Activated T-cell treated with anti-CD3 and anti-CD28 coated beads, Interleukin-2, amount 50 U/mL, for 1 hour (primary cell): ENCODE measurements around the gene NEK9.
"Not testable (repeated sequence)": the region's sequence is repeated elsewhere in the genome, so short reads cannot be mapped to it uniquely, and the experiment has no call there.

Source experiments
- DNase-seq: peaks from one replicate; pipeline ENCODE4 v3.0.0-alpha.2; 2020

Gene NEK9

DNA sequence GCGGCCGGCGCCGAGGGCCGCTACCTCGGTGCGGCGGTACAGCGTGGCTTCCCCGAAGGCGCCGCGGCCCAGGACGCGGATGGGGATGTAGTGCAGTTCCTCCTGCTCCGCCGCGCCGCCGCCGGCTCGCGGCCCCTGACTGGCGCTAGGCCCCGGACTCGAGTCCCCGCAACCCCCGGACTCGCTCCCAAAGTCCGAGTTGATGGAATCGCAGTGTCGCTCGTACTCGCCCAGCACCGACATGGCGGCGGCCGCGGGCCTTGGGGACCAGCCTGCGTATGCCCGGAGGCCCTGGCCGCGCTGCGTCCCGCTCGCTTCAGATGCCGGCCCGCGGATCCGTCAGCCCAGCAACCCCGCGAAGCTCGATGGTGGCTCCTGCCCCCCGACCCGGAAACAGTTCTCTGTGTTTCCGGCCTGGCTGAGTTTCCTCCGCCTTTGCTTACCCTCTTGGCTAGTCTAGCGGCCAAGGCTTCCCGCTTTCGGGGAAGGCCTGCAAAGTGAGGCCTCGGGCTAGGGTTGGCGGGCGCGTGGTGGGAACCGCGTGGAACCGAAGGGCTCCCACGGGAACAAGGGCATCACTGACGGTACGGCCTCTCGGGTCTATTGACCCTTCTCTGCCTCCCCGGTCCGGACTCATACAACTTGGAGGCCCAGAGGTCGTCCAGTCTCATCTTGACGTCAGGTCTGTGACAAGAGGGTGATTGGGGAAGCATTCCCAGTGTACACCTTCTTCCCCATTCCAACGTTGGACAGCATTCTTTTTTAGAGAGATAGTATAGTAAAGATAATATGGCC lies at the start of gene NEK9:
Gene NEK9, minus strand, starts transcription at position 370 of the 795 bp plus-strand sequence. Its CDS starts 127 bp downstream, at position 243.
- DNase-seq, result peak; percentile 89

DNA sequence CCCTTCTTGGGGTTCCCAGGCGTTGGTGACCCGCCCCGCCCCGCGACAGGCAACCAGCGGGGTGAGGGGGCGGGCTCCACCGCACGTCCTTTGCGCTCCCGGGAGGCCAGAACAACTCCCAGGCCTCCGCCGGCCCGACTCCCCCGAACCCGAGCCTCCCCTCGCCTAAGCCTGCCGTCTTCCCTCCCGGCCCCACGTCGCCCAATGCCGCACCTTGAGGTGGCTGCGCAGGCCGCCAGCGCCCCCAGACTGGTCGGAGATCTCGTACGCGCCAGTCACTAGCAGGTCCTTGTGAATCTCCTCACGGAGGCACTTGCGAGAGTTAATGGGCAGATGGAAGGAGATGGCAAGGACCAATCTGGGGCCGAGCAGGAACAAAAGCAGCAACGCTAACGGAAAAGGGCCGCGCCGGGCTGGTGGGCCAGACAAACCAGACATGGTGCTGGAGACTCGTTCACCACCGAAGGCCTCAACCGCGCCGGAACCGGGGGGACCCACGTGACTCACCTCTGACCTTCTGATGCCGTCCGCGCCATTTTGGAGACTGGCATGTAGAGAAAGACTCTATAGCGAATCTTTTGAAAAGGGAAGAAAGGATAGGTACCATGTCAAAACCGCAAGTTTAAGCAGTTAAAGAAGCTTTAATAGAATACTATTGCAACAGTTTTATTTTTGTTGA lies 49.4 kb upstream of the NEK9 start, which contains the start of gene TMED10:
Gene TMED10, minus strand, starts transcription at position 471 of the 679 bp plus-strand sequence. Its CDS starts 33 bp downstream, at position 438.
- peak; percentile 92 for DNase-seq

DNA sequence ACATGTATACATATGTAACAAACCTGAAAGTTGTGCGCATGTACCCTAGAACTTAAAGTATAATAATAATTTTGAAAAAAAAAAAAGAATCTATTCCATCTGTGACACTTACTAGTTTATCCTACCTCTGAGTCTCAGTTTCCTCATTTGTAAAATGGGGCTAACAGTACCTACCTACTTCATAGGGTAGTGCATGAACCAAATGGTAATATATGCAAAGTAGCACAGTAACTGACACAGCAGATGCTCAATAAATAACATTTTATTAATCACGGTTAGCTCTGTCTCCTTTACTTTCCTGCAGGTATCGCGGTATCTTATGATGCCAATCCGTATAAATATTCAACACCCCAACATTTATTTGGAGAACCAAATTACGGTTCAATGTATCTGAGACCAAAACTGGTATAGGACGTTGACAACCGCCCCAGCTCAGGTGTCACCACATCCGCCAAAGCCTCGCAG lies 48.9 kb upstream of the NEK9 start:
- no peak for DNase-seq

DNA sequence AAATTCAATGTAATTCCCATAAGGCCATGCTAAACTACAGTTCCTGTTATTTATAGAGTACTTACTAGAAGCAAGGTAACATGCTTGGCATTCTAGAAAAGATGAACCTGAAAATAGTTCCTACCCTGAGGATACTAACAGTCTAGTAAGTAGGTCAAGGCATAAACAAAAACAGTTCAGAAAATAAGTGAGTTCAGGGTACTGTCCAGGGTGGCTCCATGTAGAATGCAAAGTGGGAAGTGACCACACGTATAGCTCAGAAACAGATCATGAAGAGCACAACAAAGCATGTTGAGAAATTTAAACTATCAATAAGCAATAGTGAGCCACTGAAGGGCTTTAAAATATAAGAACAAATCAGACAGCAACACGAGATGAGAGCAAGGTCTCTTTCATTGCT lies 47.2 kb upstream of the NEK9 start:
- DNase-seq, result no peak

DNA sequence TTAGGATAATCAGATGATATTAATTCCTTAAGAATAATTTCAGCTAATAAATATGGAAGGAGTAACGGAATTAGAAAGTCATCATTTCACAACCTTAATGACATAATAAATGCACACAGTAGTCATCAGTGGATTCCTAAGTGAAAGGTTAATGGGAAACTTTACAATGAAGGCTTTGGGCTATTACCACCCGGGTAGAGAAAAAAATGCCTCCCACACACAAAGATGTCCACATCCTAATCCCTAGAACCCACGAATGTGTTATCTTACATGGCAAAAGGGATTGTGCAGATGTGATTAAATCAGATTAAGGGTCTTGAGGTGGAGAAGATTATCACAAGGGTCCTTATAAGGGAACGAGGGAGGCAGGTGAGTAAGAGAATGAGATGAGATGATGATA lies 43.9 kb upstream of the NEK9 start:
- no peak for DNase-seq

DNA sequence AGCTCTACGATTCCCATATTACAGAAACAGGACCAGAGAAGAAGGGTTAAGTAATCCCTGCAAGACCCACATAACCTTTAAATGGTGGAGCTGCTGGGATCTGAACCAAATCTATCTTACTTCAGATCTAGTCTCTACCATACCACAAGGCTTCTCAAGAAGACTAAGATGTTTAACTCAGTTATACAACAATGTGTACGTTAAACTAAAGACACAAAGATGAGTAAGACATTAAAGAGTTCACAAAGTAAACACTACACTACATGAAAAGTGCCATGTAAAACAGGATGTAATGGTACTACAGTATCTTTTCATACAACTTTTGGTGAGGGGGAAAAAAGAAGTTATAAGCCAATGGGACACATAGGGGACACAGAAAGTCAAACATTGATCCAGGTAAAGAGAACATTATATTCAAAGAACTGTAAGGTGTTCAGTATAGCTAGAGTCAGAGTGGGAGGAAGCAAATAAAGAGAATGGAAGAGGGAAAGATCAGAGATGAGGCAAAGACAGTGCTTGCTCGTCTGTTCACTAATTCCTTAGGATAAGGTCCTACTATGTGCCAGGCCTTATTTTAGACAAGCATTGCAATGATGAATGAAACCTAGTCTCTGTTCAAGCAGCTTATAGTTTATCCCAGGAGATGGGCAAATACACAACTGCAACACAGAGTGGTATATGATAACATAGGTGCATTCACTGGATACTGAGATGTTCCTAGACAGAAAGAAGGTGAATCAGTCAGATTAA lies 41.9 kb upstream of the NEK9 start:
- DNase-seq, result no peak

DNA sequence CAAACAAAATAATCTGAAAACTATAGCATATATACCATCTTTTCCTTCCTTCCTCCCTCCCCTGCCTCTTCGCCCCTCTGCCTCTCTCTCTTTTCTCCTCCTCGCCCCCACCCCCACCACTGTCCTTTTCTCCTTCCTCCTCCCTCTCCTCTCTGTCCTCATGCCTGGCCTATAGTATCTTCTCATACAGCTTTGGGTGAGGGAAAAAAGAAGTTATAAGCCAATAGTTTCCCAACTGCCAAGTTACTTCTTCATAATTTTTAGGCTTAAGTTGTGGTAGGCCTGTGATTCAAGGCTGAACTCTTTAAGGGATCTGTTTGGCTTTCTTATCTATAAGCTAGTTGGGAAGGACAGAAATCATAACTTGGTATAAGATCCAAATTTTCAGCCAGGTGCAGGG lies 40.5 kb upstream of the NEK9 start:
- DNase-seq, result no peak

DNA sequence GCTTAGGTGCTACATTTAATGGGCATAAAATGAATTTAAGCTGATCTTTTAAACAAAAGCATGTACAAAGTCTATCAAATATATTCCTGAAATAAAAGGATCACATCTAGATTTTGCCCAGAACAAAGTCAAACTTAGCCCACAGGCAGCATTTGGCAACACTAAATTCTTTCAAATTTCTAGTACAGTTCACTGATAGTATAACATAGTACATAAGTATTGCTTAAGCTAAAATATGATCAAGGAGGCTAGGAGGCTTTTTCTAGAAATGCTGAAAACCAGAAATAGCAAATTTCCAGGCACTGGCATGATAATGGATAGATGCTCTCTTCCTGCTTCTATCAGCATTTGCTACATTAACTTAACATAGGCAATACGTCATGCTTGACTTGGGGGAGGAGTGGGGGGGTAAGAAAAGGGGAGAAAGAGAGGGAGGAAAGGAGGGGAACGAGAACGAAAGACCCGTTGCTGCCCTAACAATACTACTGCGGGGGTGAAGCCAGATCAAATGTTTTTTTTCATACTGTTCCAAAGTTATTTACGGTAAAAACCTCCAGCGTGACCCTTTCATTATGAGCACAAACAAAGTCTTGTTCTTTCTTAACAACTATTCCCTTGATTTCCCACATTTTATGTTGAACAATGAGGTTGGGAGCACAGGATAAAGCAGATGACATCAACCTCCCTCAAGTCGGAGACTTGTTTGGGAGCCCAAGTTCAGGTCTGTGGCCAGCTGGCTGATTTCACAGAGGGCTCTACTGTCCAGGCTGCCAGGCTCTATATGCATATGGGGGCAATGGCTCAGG lies 38.9 kb upstream of the NEK9 start:
- no peak for DNase-seq

DNA sequence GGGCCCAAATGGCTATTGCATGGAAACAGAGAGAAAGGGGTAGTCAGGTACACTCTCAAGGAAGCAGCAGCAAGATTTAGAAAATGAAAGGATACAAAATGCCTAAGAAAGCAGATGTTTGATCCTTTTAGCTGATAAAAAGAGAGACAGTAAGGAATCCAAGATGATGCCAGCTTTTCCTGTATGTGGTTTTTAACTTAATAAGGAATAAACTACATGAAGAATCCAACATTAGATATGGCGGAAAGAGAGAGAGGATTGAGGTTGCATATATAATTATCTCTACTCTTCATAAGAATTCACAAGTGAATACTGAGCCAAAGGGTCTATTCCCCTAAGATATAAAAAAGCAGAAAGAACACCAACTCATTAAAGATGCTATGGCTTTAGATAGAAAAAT lies 38.0 kb upstream of the NEK9 start:
- no peak for DNase-seq

DNA sequence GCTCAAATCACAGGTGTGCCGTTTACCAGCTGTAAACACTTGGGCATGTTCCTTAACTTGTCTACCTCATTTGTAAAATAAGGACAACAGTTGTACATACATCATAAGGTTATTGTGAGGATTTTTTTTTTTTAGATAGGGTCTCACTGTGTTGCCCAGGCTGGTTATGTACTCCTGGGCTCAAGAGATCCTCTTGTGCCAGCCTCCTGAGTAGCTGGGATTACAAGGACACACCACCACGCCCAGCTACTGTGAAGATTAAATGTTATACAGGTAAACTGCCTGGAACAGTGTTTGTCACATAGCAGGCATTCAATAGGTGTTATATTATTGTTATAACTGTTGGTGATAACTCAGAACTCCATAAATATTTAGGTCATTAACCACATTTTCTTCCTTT lies 36.8 kb upstream of the NEK9 start:
- no peak for DNase-seq

DNA sequence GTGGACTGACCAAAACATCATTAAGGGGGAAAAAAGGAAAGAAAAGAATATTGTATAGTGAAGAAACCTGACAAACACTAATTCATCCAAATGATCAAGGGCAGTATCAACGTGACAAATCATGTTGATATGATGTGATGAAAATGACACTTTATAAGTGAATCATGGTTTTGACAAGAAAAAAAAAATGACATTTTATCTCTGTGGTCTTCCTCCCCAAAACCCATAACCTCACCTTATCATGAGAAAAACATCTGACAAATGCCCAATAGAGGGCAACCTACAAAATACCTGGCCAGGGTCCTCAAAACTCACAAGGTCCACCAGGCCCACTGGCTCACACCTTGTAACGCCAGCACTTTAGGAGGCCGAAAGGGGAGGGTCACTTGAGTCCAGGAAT lies 35.8 kb upstream of the NEK9 start:
- DNase-seq, result no peak

DNA sequence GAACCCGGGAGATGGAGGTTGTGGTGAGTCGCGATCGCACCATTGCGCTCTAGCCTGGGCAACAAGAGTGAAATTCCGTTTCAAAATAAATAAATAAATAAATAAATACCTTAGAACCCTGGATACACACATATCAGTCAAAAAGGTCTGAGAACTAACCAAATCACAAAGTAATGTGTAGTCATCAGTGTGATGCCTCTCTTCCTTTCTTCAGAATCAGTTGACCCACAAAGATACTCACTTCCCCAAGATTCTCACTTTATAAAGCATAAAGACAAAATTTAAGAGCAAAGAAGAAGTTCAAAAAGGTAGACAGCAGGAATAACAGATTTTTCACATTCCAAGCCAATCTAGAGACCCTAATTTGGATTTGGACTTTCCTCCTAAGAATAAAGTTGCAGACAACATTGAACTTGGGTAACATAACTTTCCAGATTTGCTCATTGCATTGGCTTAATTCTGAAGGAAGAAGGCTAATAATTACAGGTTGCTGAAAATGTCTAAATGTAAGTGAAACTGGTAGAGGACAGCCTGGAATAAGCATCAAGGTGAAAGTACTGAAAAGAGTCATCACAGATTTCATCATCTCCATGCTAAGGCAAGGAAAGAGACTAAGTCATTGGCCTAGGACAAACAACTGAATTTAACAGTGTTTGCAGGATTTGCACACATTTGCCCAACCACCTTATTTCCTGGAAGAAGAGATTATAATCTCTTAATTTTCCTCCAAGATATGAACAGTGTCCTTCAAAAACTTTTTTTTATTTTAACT lies 32.2 kb upstream of the NEK9 start:
- DNase-seq, result no peak

DNA sequence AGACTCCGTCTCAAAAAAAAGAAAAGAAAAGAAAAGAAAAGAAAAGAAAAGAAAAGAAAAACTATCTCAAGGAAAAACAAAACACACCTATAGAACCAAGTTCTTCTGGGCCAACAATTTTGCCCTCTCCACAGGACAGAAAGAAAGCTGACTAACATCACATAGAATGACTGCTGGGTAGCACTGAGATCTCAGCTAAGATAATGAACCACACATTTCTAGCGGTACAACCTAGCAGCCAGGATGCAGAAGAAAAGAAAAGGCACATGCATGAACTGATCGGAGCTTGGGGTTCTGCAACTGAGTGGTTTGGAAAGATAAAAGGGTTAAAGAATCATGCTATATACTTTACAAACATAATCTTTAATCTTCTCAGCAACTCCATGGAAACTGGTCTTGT lies 30.1 kb upstream of the NEK9 start:
- DNase-seq, result no peak

DNA sequence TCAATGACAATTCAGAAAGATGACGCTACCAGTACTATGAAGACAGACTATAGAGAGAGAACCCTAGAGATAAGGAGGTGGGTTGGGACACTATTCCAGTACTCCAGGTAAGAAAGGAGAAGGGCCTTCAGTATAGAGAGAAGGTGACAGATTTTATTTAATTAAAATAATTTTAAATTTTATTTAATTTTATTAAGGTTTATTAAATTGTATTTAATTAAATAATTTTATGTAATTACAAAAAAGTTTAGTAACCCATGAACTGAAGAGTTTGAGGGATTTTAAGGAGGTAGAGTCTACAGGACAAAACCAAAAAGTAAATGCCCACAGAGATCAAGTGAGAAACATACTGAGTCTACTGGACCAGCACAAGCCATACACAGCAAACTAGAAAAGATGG lies 29.3 kb upstream of the NEK9 start:
- DNase-seq, result no peak

DNA sequence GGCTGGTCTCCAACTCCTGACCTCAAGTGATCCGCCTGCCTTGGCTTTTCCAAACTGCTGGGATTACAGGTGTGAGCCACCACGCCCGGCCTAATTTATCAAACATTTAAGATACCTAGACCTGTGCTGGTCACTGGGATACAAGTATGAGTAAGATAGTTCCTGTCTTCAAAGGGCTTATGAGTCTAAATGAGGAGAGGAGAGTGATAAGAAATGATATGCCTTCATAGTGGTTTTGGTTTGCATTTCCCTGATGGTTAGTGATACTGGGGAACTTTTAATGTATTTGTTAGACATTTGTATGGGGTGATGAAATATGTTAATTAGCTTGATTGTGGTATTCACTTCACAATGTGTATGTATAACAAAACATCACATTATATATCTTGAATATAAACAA lies 28.3 kb upstream of the NEK9 start:
- no peak for DNase-seq

DNA sequence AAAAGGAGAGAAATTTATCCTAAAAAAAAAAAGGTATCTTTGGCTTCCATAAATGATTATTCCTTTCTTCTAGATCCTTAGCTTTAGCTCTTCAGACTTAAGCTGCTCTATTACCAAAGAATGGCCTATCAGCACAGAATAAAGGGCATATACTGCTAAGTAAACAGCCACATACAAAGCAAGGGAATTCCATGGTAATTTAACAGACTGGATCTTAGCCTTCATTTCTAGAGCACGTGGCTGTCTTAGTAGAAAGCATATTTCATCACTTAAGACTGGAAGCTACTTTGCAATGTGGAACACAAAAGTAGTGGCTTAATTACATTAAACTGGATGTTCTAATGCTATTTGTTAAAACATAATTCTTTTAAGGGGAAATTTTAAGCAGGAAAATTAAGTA lies 26.4 kb upstream of the NEK9 start:
- no peak for DNase-seq

DNA sequence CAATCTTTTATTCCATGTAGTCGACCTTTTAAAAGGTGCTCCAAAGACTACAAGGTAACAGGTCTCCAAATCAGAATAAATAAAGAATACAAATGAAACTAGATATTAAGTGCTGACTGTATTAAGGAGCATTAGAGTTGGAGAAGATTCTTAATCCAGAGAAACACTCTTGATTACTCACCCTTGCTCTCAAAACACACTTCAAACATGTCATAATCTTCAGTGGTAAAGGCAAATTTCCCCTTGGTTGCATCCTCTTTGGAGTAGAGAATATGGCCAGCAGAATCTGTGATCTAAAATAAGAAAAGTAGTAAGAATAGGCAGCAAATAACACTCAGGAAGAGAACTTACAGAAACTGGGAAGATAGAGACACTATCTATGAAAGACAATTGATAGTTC lies 25.0 kb upstream of the NEK9 start:
- no peak for DNase-seq

DNA sequence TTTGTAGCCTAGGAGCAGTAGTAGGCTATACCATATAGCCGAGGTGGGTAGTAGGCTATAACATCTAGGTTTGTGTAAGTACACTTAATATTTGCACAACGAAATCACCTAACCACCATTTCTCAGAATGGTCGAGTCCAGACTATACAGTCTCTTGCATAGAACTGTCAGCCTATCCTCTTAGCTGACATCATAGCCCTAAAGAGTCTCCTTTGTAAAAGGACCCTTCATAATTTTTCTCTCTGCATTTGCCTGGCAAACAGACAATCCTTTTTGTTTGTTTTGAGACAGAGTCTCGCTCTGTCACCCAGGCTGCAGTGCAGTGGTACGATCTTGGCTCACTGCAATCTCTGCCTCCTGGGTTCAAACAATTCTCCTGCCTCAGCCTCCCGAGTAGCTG lies 23.8 kb upstream of the NEK9 start:
- DNase-seq, result not testable (repeated sequence)

DNA sequence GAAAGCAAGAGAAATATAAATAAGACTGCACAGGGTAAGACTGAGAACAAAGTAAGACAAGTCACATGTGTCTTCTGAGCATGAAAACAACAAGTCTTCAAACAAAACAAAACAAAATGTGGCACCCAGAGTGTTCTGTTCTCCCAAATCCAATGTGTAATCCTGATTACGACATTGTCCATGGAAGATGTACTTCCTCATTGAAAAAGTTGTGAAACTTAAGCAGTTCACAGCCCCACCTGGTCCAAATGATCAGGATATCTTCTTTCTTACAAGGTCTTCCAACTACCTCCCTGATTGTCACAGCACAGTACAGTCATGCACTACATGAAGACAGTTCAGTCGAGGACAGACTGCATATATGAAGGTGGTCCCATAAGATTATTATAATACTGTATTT lies 23.3 kb upstream of the NEK9 start:
- DNase-seq, result no peak

DNA sequence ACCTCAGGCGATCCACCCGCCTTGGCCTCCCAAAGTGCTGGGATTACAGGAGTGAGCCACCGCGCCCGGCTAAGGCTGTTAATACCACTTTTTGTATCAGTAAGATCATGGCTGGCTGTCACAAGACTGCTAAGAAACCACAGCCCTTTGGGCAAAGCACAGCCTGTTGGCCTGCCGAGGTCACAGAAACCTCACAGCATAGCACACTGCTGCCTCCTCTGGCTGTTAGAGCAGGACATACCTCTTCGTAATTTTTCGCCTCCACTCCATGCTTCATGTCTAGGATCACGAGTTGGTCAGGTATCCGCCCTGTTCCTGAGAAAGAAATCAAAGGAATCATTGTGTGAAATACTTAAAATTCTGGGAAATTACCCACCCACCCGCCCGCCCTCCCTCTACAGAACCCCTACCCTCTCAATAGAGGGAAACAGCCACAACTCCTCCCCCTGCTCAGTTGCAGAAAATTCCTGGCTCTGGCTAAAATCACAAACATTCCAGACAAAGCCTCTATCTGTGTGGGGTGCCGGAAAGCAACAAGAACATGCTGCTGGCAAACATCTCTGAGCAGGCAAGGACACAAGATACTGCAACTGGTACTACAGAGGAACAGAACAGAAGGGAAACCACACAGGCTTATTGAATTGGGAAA lies 20.7 kb upstream of the NEK9 start:
- DNase-seq, result no peak

DNA sequence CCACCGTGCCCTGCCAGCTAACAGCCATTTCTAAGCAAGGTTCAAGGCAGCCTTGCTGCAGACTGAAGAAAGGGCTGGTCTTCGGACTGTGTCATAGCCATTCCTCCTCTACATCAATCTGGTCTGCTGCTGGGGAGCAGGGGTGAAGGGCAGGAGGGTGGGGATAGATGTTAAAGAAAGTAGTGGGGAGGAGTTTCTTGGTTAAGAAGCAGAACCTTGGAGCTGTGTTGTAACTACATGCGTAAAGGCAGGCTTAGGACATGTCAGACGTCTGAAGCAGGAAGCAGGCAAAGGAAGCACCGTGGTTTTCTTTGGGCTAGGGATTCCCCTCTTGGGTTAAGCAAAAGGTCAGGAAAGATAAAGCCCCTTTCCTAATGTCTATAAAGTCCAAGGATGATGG lies 18.1 kb upstream of the NEK9 start:
- DNase-seq, result no peak
